BE2C (cell line): ENCODE measurements around the gene MFN2.
"Not testable (repeated sequence)": the region's sequence is repeated elsewhere in the genome, so short reads cannot be mapped to it uniquely, and the experiment has no call there.

ENCODE experiments used
- DNase-seq: peaks from one replicate; pipeline ENCODE4 v3.0.0-alpha.2; 2020
- H3K27me3 ChIP-seq: fragments of 250-450 bp; sonication (Bioruptor Pico); 2 replicates; pipeline ENCODE4 v1.5.1; 2020; ENCODE audit warnings: mild to moderate bottlenecking
- H3K36me3 ChIP-seq: fragments of 250-450 bp; sonication (Bioruptor Pico); 2 replicates; pipeline ENCODE4 v1.5.1; 2020; ENCODE audit warnings: mild to moderate bottlenecking
- H3K4me1 ChIP-seq: fragments of 250-450 bp; sonication (Bioruptor Pico); 2 replicates; pipeline ENCODE4 v1.5.1; 2020
- H3K4me3 ChIP-seq: 2 replicates; pipeline ENCODE4 v1.5.1; 2011; ENCODE audit warnings: low read depth, low read length
- H3K9me3 ChIP-seq: fragments of 250-450 bp; sonication (Bioruptor Pico); 2 replicates; pipeline ENCODE4 v1.5.1; 2020
- CTCF ChIP-seq: IDR thresholded peaks from 2 replicates; pipeline ENCODE4 v1.5.1; 2012; ENCODE audit warnings: mild to moderate bottlenecking, low read depth, low read length

The MFN2 gene

GRCh38 chr1:12037486-12038355, 57.5 kb downstream of the MFN2 start:
- no peak for DNase-seq
- H3K4me1 ChIP-seq: no peaks in the 10 kb centered on the region
- no peak for TF ChIP-seq CTCF

GRCh38 chr1:12038356-12039163, 58.3 kb downstream of the MFN2 start:
- no peak for TF ChIP-seq CTCF
- no peak for DNase-seq
- no peaks in the 10 kb centered on the region for H3K27me3 ChIP-seq
- no peaks in the 10 kb centered on the region for H3K36me3 ChIP-seq
- H3K4me1 ChIP-seq: no peaks in the 10 kb centered on the region
- H3K9me3 ChIP-seq: no peaks in the 10 kb centered on the region
- no peak overlapping the region for H3K4me3 ChIP-seq

More at GRCh38 chr1:12037486-12038355, 57.5 kb downstream of the MFN2 start:
- H3K36me3 ChIP-seq: no peaks in the 10 kb centered on the region
- no peaks in the 10 kb centered on the region for H3K27me3 ChIP-seq
- no peaks in the 10 kb centered on the region for H3K9me3 ChIP-seq
- H3K4me3 ChIP-seq: no peak overlapping the region

- Histone ChIP-seq H3K27me3 (no peaks in the 10 kb centered on the region), H3K4me3 (no peak overlapping the region), H3K36me3 (no peaks in the 10 kb centered on the region), H3K9me3 (no peaks in the 10 kb centered on the region), H3K4me1 (no peaks in the 10 kb centered on the region)
- TF ChIP-seq CTCF: no peak
- no peak for DNase-seq
Measured at GRCh38 chr1:12039164-12039525, 58.9 kb downstream of the MFN2 start.

- DNase-seq, H3K9me3 ChIP-seq, H3K27me3 ChIP-seq, H3K36me3 ChIP-seq, H3K4me3 ChIP-seq, H3K4me1 ChIP-seq: not testable (repeated sequence)
Measured at GRCh38 chr1:12039824-12040456, 59.7 kb downstream of the MFN2 start.

- TF ChIP-seq CTCF: no peak
- H3K4me1 ChIP-seq: no peaks in the 10 kb centered on the region
- no peaks in the 10 kb centered on the region for H3K36me3 ChIP-seq
- H3K9me3 ChIP-seq: no peaks in the 10 kb centered on the region
- H3K4me3 ChIP-seq: no peak overlapping the region
- no peak for DNase-seq
- no peaks in the 10 kb centered on the region for H3K27me3 ChIP-seq
Measured at GRCh38 chr1:12040457-12041051, 60.3 kb downstream of the MFN2 start.

- not testable (repeated sequence) for H3K4me1 ChIP-seq, H3K27me3 ChIP-seq, DNase-seq, H3K36me3 ChIP-seq, H3K9me3 ChIP-seq, H3K4me3 ChIP-seq
Measured at GRCh38 chr1:12044187-12044877, 64.1 kb downstream of the MFN2 start.
